ENCODE measurements around the gene CACFD1.

- TF ChIP-seq TCF7L2 (IDR thresholded peaks at IDR 0.05; ENCODE audit: borderline replicate concordance, extremely low read depth, insufficient read depth, insufficient read length) (no peak), CTCF (IDR thresholded peaks at IDR 0.05 in 2 of 3, conservative IDR thresholded peaks at IDR 0.05 in 1 of 3; ENCODE audit: borderline replicate concordance in 1 of 3, insufficient read depth in 1 of 3, low read depth in 2 of 3, low read length in 2 of 3) (no peak), EZH2phosphoT487 (IDR thresholded peaks at IDR 0.05; ENCODE audit: borderline replicate concordance) (no peak), MAX (IDR thresholded peaks at IDR 0.05) (no peak), POLR2AphosphoS5 (IDR thresholded peaks at IDR 0.05; ENCODE audit: low read depth, low read length) (no peak), ZNF274 (IDR thresholded peaks at IDR 0.05; ENCODE audit: low read depth, low read length) (no peak), JUND (IDR thresholded peaks at IDR 0.05) (no peak), SP1 (IDR thresholded peaks at IDR 0.05; ENCODE audit: low read depth) (no peak), POLR2A (IDR thresholded peaks at IDR 0.05; ENCODE audit: borderline replicate concordance, extremely low read depth, insufficient read depth, insufficient read length) (no peak), RAD21 (IDR thresholded peaks at IDR 0.05; ENCODE audit: low read depth) (no peak), SIN3A (IDR thresholded peaks at IDR 0.05; ENCODE audit: low read depth) (no peak), FOSL1 (IDR thresholded peaks at IDR 0.05; ENCODE audit: low read depth) (no peak), CBX3 (IDR thresholded peaks at IDR 0.05; ENCODE audit: low read depth) (no peak)
Observed at GRCh38 chr9:133472753-133473378, 13.1 kb downstream of the CACFD1 start.
